Urinary bladder (tissue), 4 donors: ENCODE data around the gene KLHDC8A. TPM values are rescaled to one million over a fixed set of nuclear protein-coding genes. Genes with fewer than 3 reads are reported as not detected.
"Not testable (repeated sequence)": the region's sequence is repeated elsewhere in the genome, so short reads cannot be mapped to it uniquely, and the experiment has no call there.

Source experiments
- DNase-seq: peaks from one replicate; pipeline ENCODE4 v3.0.0-alpha.2; 2015; ENCODE audit errors: extremely low spot score
- H3K27ac ChIP-seq: one replicate; pipeline ENCODE4 v1.5.1; 2013; ENCODE audit warnings: low read depth, mild to moderate bottlenecking, moderate library complexity
- H3K36me3 ChIP-seq: one replicate; pipeline ENCODE4 v1.6.1; 2013; ENCODE audit warnings: mild to moderate bottlenecking, moderate library complexity; ENCODE audit not compliant: insufficient read depth
- H3K4me1 ChIP-seq: one replicate; pipeline ENCODE4 v1.6.1; 2013; ENCODE audit warnings: mild to moderate bottlenecking, moderate library complexity; ENCODE audit not compliant: insufficient read depth
- H3K4me3 ChIP-seq: one replicate; pipeline ENCODE4 v1.5.1; 2013; ENCODE audit warnings: low read depth, low read length
- WGBS: extraction: QIAGEN DNeasy Blood & Tissue Kit; methylation state at CpG from one replicate; pipeline ENCODE4 v1.1.7; 2013; 5-methylcytosine and 5-hydroxymethylcytosine counted together
- polyA plus RNA-seq: library from polyadenylated mRNA; stranded (reverse); fragments of 200-250 nt; gene quantifications from one replicate; pipeline ENCODE4 v1.2.3, GENCODE V29; 2013
- total RNA-seq: library from RNA; depleted of rRNA; stranded (reverse); fragments of >200 nt; gene quantifications from one replicate; pipeline ENCODE4 v1.2.3, GENCODE V29; 2014
- donor health status: healthy with polysubstance abuse.
- donor health status: healthy.

The KLHDC8A gene
- total RNA-seq (3.0 TPM), polyA plus RNA-seq (0.28 TPM)

GRCh38 chr1:205356440-205357139, at the start of gene KLHDC8A:
KLHDC8A (minus strand) TSS chr1:205356922; CDS start chr1:205343604, 13,318 bp downstream.
- peak; percentile 85 for DNase-seq
- H3K4me3 ChIP-seq, result no peak within 1 kb of the TSS
- H3K4me1 ChIP-seq, result no peaks in the 10 kb centered on the region
- WGBS, result 25% methylated on average over 20 of the region's 20 CpGs
- H3K27ac ChIP-seq, result no peak within 1 kb of the TSS
- H3K36me3 ChIP-seq, result no peaks in the 10 kb centered on the region

GRCh38 chr1:205406252-205406651, 49.5 kb upstream of the KLHDC8A start:
- H3K4me1 ChIP-seq, H3K4me3 ChIP-seq, H3K36me3 ChIP-seq, H3K27ac ChIP-seq, DNase-seq: not testable (repeated sequence)
- 62% methylated on average over 5 of the region's 12 CpGs for WGBS

GRCh38 chr1:205404484-205404883, 47.8 kb upstream of the KLHDC8A start:
- not testable (repeated sequence) for H3K27ac ChIP-seq, H3K4me3 ChIP-seq, H3K4me1 ChIP-seq, DNase-seq, H3K36me3 ChIP-seq
- 72% methylated on average over 1 of the region's 3 CpGs for WGBS

GRCh38 chr1:205398586-205398985, 41.9 kb upstream of the KLHDC8A start:
- Histone ChIP-seq H3K4me1 (no peaks in the 10 kb centered on the region), H3K27ac (no peak overlapping the region), H3K4me3 (no peak overlapping the region), H3K36me3 (no peaks in the 10 kb centered on the region)
- no peak for DNase-seq
- WGBS, result 87% methylated on average over 4 of the region's 4 CpGs

GRCh38 chr1:205396967-205397616, 40.4 kb upstream of the KLHDC8A start:
- no peak overlapping the region for H3K27ac ChIP-seq
- no peaks in the 10 kb centered on the region for H3K36me3 ChIP-seq
- H3K4me1 ChIP-seq, result no peaks in the 10 kb centered on the region
- WGBS, result 7% methylated on average over 6 of the region's 6 CpGs
- no peak for DNase-seq
- H3K4me3 ChIP-seq, result no peak overlapping the region

- 80% methylated on average over 3 of the region's 3 CpGs for WGBS
- no peak overlapping the region for H3K4me3 ChIP-seq
- H3K27ac ChIP-seq, result no peak overlapping the region
- no peaks in the 10 kb centered on the region for H3K4me1 ChIP-seq
- no peaks in the 10 kb centered on the region for H3K36me3 ChIP-seq
- DNase-seq, result no peak
Observed at GRCh38 chr1:205395616-205396015, 38.9 kb upstream of the KLHDC8A start.

- Histone ChIP-seq H3K4me3 (no peak overlapping the region), H3K36me3 (no peaks in the 10 kb centered on the region), H3K4me1 (no peaks in the 10 kb centered on the region), H3K27ac (no peak overlapping the region)
- 83% methylated on average over 1 of the region's 1 CpG for WGBS
- DNase-seq, result no peak
Observed at GRCh38 chr1:205392650-205393049, 35.9 kb upstream of the KLHDC8A start.

- H3K36me3 ChIP-seq, result no peaks in the 10 kb centered on the region
- H3K4me1 ChIP-seq, result no peaks in the 10 kb centered on the region
- no peak overlapping the region for H3K4me3 ChIP-seq
- no peak overlapping the region for H3K27ac ChIP-seq
- DNase-seq, result no peak
- 92% methylated on average over 7 of the region's 7 CpGs for WGBS
Observed at GRCh38 chr1:205391386-205391785, 34.7 kb upstream of the KLHDC8A start.

- DNase-seq, result no peak
- H3K4me3 ChIP-seq, result no peak overlapping the region
- 94% methylated on average over 2 of the region's 2 CpGs for WGBS
Observed at GRCh38 chr1:205387845-205388244, 31.1 kb upstream of the KLHDC8A start.

GRCh38 chr1:205382990-205383389, 26.3 kb upstream of the KLHDC8A start:
- not testable (repeated sequence) for H3K27ac ChIP-seq, DNase-seq, H3K4me3 ChIP-seq, H3K4me1 ChIP-seq, H3K36me3 ChIP-seq
- WGBS, result 85% methylated on average over 3 of the region's 3 CpGs

More at GRCh38 chr1:205387845-205388244, 31.1 kb upstream of the KLHDC8A start:
- Histone ChIP-seq H3K36me3 (no peaks in the 10 kb centered on the region), H3K27ac (no peak overlapping the region), H3K4me1 (no peaks in the 10 kb centered on the region)

- H3K4me3 ChIP-seq, result no peak overlapping the region
- DNase-seq, result no peak
- 66% methylated on average over 4 of the region's 4 CpGs for WGBS
- H3K27ac ChIP-seq, result no peak overlapping the region
- no peaks in the 10 kb centered on the region for H3K4me1 ChIP-seq
- H3K36me3 ChIP-seq, result no peaks in the 10 kb centered on the region
Observed at GRCh38 chr1:205382561-205382960, 25.8 kb upstream of the KLHDC8A start.

- no peak overlapping the region for H3K4me3 ChIP-seq
- H3K4me1 ChIP-seq, result no peaks in the 10 kb centered on the region
- no peaks in the 10 kb centered on the region for H3K36me3 ChIP-seq
- WGBS, result 88% methylated on average over 6 of the region's 6 CpGs
- no peak for DNase-seq
- no peak overlapping the region for H3K27ac ChIP-seq
Observed at GRCh38 chr1:205381305-205381704, 24.6 kb upstream of the KLHDC8A start.

- no peak for DNase-seq
- Histone ChIP-seq H3K36me3 (no peaks in the 10 kb centered on the region), H3K4me3 (no peak overlapping the region), H3K27ac (no peak overlapping the region), H3K4me1 (no peaks in the 10 kb centered on the region)
- WGBS, result 42% methylated on average over 2 of the region's 2 CpGs
Observed at GRCh38 chr1:205380882-205381281, 24.2 kb upstream of the KLHDC8A start.

GRCh38 chr1:205379056-205379455, 22.3 kb upstream of the KLHDC8A start:
- no peaks in the 10 kb centered on the region for H3K36me3 ChIP-seq
- no peak overlapping the region for H3K4me3 ChIP-seq
- no peak overlapping the region for H3K27ac ChIP-seq
- H3K4me1 ChIP-seq, result no peaks in the 10 kb centered on the region
- no peak for DNase-seq
- WGBS, result 70% methylated on average over 8 of the region's 8 CpGs
